HUES6 (cell line): ENCODE results near the gene PTCD3.

ENCODE experiments used
- H3K27ac ChIP-seq: 2 replicates; pipeline ENCODE4 v1.7.0; 2013; ENCODE audit warnings: low read depth, mild to moderate bottlenecking, low read length, inconsistent platforms
- H3K27me3 ChIP-seq: 2 replicates; pipeline ENCODE4 v1.6.1; 2013; ENCODE audit warnings: low read length; ENCODE audit not compliant: control insufficient read depth, insufficient read depth
- H3K36me3 ChIP-seq: 2 replicates; pipeline ENCODE4 v1.6.1; 2013; ENCODE audit warnings: low read length; ENCODE audit not compliant: control insufficient read depth, insufficient read depth
- H3K4me1 ChIP-seq: 2 replicates; pipeline ENCODE4 v1.6.1; 2013; ENCODE audit warnings: low read length; ENCODE audit not compliant: control insufficient read depth, insufficient read depth
- H3K4me3 ChIP-seq: 2 replicates; pipeline ENCODE4 v1.5.1; 2013; ENCODE audit warnings: low read depth, low read length
- H3K9ac ChIP-seq: one replicate; pipeline ENCODE4 v1.6.1; 2013; ENCODE audit warnings: mild to moderate bottlenecking, low read length
- H3K9me3 ChIP-seq: 2 replicates; pipeline ENCODE4 v1.6.1; 2013; ENCODE audit warnings: low read depth, low read length; ENCODE audit not compliant: control insufficient read depth, insufficient read depth

PTCD3 gene

GRCh38 chr2:86186431-86186830 is 80.4 kb downstream of the PTCD3 start:
- Histone ChIP-seq H3K27ac (no peak overlapping the region), H3K9me3 (no peaks in the 10 kb centered on the region), H3K4me1 (no peaks in the 10 kb centered on the region), H3K27me3 (no peaks in the 10 kb centered on the region), H3K36me3 (peaks cover 10% of the 10 kb centered on the region), H3K4me3 (no peak overlapping the region), H3K9ac (no peak overlapping the region)

- no peak overlapping the region for H3K9ac ChIP-seq
- H3K4me3 ChIP-seq: no peak overlapping the region
- peaks cover 5% of the 10 kb centered on the region; the same call in 1 of the 2 replicates for H3K4me1 ChIP-seq
- no peaks in the 10 kb centered on the region for H3K9me3 ChIP-seq
- no peak overlapping the region for H3K27ac ChIP-seq
- peaks cover 10% of the 10 kb centered on the region for H3K36me3 ChIP-seq
- H3K27me3 ChIP-seq: no peaks in the 10 kb centered on the region
Measured at GRCh38 chr2:86189782-86190416, 83.9 kb downstream of the PTCD3 start.
